ENCODE results near the gene FKBP4. TPM values are rescaled to one million over a fixed set of nuclear protein-coding genes. Genes with fewer than 3 reads are reported as not detected.

Gene FKBP4
- polyA plus RNA-seq, 1 donor (not counting 4 experiments of a cell fraction or from before 2014, with no cell fraction given): 80.8 TPM

DNA sequence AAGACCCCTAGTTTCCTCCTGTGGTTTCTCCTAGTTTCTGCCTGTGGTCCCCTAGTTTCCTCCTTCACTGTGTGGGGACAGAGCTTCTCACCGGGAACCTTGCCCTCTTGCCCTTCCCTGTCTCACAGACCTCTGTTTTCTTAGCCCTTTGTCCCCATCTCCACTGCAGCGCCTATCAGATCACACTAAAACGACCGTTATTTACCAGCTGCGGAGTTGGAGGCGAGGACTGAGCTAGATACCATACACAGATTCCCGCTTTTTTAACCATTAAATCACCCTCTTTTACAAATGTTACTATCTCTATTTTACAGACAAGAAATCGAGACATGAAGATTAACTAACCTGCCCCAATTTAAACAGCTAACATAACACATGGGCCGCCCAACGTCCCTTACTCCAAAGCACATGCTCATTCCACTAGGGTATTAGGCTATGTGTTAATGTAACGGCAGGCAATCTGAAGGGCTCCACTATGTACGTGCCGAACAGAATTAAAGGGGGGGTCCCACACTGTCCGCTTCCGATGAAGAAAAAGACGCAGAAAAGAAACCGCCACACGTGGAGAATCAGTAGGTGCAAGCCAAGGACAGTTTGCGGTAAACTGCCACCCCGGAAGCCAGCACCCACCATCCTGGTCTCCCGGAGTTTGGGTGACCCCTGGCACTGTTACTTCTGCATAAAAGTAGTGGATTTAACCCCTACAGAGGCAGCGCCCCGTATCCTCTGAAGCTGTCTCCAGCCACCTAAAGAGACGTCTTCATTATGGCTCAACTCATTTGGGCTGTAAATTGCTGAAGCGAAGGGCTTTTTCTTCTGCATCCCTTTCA, 1.9 kb upstream of the FKBP4 start:
- no peaks in the 10 kb centered on the region for H3K9me3 ChIP-seq (ENCODE audit: control insufficient read depth, low read depth, low read length)
- H3K9me1 ChIP-seq (ENCODE audit: control insufficient read depth, extremely low read depth, insufficient read depth, low read length): no peaks in the 10 kb centered on the region
- H3K4me2 ChIP-seq (ENCODE audit: control insufficient read depth, extremely low read depth, insufficient read depth, low read depth, low read length): no peak overlapping the region
- peaks cover 24% of the 10 kb centered on the region for H3K79me2 ChIP-seq (ENCODE audit: control insufficient read depth, insufficient read depth, low read length)
- H3K4me3 ChIP-seq (ENCODE audit: control insufficient read depth in 2 of 3, extremely low read depth in 1 of 3, insufficient read depth in 2 of 3, low read depth in 1 of 3, low read length in 3 of 3): no peak overlapping the region
- dilution Hi-C loops (cut with MboI; ENCODE audit: extremely low pct_ligation_motif_present, low sequenced_read_pairs): no loop called here
- no peak overlapping the region for H2AFZ ChIP-seq (ENCODE audit: control insufficient read depth, low read length)
- TF ChIP-seq, protein P1, sequence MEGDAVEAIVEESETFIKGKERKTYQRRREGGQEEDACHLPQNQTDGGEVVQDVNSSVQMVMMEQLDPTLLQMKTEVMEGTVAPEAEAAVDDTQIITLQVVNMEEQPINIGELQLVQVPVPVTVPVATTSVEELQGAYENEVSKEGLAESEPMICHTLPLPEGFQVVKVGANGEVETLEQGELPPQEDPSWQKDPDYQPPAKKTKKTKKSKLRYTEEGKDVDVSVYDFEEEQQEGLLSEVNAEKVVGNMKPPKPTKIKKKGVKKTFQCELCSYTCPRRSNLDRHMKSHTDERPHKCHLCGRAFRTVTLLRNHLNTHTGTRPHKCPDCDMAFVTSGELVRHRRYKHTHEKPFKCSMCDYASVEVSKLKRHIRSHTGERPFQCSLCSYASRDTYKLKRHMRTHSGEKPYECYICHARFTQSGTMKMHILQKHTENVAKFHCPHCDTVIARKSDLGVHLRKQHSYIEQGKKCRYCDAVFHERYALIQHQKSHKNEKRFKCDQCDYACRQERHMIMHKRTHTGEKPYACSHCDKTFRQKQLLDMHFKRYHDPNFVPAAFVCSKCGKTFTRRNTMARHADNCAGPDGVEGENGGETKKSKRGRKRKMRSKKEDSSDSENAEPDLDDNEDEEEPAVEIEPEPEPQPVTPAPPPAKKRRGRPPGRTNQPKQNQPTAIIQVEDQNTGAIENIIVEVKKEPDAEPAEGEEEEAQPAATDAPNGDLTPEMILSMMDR (optimal IDR thresholded peaks at IDR 0.05 in 1 of 3, IDR thresholded peaks at IDR 0.05 in 1 of 3, conservative IDR thresholded peaks at IDR 0.05 in 1 of 3; ENCODE audit: extremely low read depth in 1 of 3, insufficient read depth in 2 of 3, low read length in 3 of 3): no peak
- no peak for TF ChIP-seq EZH2 (IDR thresholded peaks at IDR 0.05; ENCODE audit: low read length)
- no peak overlapping the region for H3K9ac ChIP-seq (ENCODE audit: control insufficient read depth, extremely low read depth, insufficient read depth, low read length)
- no peak for DNase-seq (ENCODE audit: low read depth, low spot score)
- no peak overlapping the region for H3K27ac ChIP-seq (ENCODE audit: control insufficient read depth, insufficient read depth, low read length)
- no peak for FAIRE-seq
- H3K36me3 ChIP-seq (ENCODE audit: control insufficient read depth in 2 of 2, extremely low read depth in 1 of 2, insufficient read depth in 2 of 2, low read length in 2 of 2): peaks cover 8 to 11% of the 10 kb centered on the region in 2 experiments
- H4K20me1 ChIP-seq (ENCODE audit: control insufficient read depth, extremely low read depth, insufficient read depth, low read length): peaks cover 10% of the 10 kb centered on the region
- H3K27me3 ChIP-seq (ENCODE audit: control insufficient read depth, extremely low read depth, insufficient read depth, low read length): peaks cover 7% of the 10 kb centered on the region
- H3K4me1 ChIP-seq (ENCODE audit: control insufficient read depth, extremely low read depth, insufficient read depth, low read length): peaks cover 13% of the 10 kb centered on the region

- FAIRE-seq (no peak), DNase-seq (ENCODE audit: low read depth, low spot score) (no peak)
- Histone ChIP-seq H3K4me3 (ENCODE audit: control insufficient read depth in 2 of 3, extremely low read depth in 1 of 3, insufficient read depth in 2 of 3, low read depth in 1 of 3, low read length in 3 of 3) (no peak overlapping the region), H3K27me3 (ENCODE audit: control insufficient read depth, extremely low read depth, insufficient read depth, low read length) (peaks cover 7% of the 10 kb centered on the region), H4K20me1 (ENCODE audit: control insufficient read depth, extremely low read depth, insufficient read depth, low read length) (peaks cover 15% of the 10 kb centered on the region), H3K27ac (ENCODE audit: control insufficient read depth, insufficient read depth, low read length) (no peak overlapping the region), H3K9me1 (ENCODE audit: control insufficient read depth, extremely low read depth, insufficient read depth, low read length) (no peaks in the 10 kb centered on the region), H3K4me2 (ENCODE audit: control insufficient read depth, extremely low read depth, insufficient read depth, low read depth, low read length) (no peak overlapping the region), H3K4me1 (ENCODE audit: control insufficient read depth, extremely low read depth, insufficient read depth, low read length) (peaks cover 13% of the 10 kb centered on the region), H3K79me2 (ENCODE audit: control insufficient read depth, insufficient read depth, low read length) (peaks cover 31% of the 10 kb centered on the region), H3K9ac (ENCODE audit: control insufficient read depth, extremely low read depth, insufficient read depth, low read length) (no peak overlapping the region), H2AFZ (ENCODE audit: control insufficient read depth, low read length) (no peak overlapping the region), H3K36me3 (ENCODE audit: control insufficient read depth in 2 of 2, extremely low read depth in 1 of 2, insufficient read depth in 2 of 2, low read length in 2 of 2) (peaks cover 14 to 18% of the 10 kb centered on the region in 2 experiments), H3K9me3 (ENCODE audit: control insufficient read depth, low read depth, low read length) (no peaks in the 10 kb centered on the region)
- TF ChIP-seq EZH2 (IDR thresholded peaks at IDR 0.05; ENCODE audit: low read length): no peak
- TF ChIP-seq, protein P1 (optimal IDR thresholded peaks at IDR 0.05 in 1 of 3, IDR thresholded peaks at IDR 0.05 in 1 of 3, conservative IDR thresholded peaks at IDR 0.05 in 1 of 3; ENCODE audit: extremely low read depth in 1 of 3, insufficient read depth in 2 of 3, low read length in 3 of 3): no peak
- dilution Hi-C loops (cut with MboI; ENCODE audit: extremely low pct_ligation_motif_present, low sequenced_read_pairs): no loop called here
Observed at GRCh38 chr12:2793561-2793960, 1.2 kb upstream of the FKBP4 start.

All from keratinocyte (primary cell).